OCI-LY1 (cell line): ENCODE data around the gene BABAM2.
"Not testable (repeated sequence)": the region's sequence is repeated elsewhere in the genome, so short reads cannot be mapped to it uniquely, and the experiment has no call there.

Experiments
- H2AFZ ChIP-seq: fragments of 200-600 bp; sonication (generic), shearing (Covaris generic); 2 replicates; pipeline ENCODE4 v1.6.0; 2014; ENCODE audit warnings: antibody characterized with exemption, mild to moderate bottlenecking, low read length
- H3F3A ChIP-seq: fragments of 200-600 bp; sonication (generic), shearing (Covaris generic); 2 replicates; pipeline ENCODE4 v1.6.0; 2014; ENCODE audit warnings: mild to moderate bottlenecking, antibody characterized with exemption, low read length, moderate library complexity; ENCODE audit not compliant: insufficient read depth
- H3K27ac ChIP-seq: fragments of 200-600 bp; sonication (generic); 2 replicates; pipeline ENCODE4 v1.5.1; 2014; ENCODE audit warnings: low read length, mixed run types, mild to moderate bottlenecking, low read depth; ENCODE audit not compliant: poor library complexity, severe bottlenecking
- H3K27me3 ChIP-seq: fragments of 200-600 bp; sonication (generic); 2 replicates; pipeline ENCODE4 v1.6.0; 2014; ENCODE audit warnings: antibody characterized with exemption, mild to moderate bottlenecking, low read length, moderate library complexity; ENCODE audit not compliant: insufficient read depth
- H3K36me3 ChIP-seq: fragments of 200-600 bp; sonication (generic); 2 replicates; pipeline ENCODE4 v1.6.1; 2014; ENCODE audit warnings: mild to moderate bottlenecking, antibody characterized with exemption, low read length, moderate library complexity, mixed read lengths; ENCODE audit not compliant: insufficient read depth
- H3K4me1 ChIP-seq: fragments of 200-600 bp; sonication (generic); 2 replicates; pipeline ENCODE4 v1.5.1; 2014; ENCODE audit warnings: mild to moderate bottlenecking, low read length, moderate library complexity; ENCODE audit not compliant: insufficient read depth, severe bottlenecking
- H3K4me2 ChIP-seq: fragments of 200-600 bp; sonication (generic), shearing (Covaris generic); 2 replicates; pipeline ENCODE4 v1.6.1; 2014; ENCODE audit warnings: low read length
- H3K4me3 ChIP-seq: fragments of 200-600 bp; sonication (generic); 2 replicates; pipeline ENCODE4 v1.5.1; 2014; ENCODE audit warnings: low read length, low read depth, mild to moderate bottlenecking, mixed read lengths; ENCODE audit not compliant: poor library complexity, severe bottlenecking
- H3K79me2 ChIP-seq: fragments of 200-600 bp; shearing (Covaris generic); 2 replicates; pipeline ENCODE4 v1.6.1; 2016; ENCODE audit warnings: mixed run types, low read length, mixed read lengths; ENCODE audit not compliant: insufficient read depth
- H3K9ac ChIP-seq: fragments of 200-600 bp; sonication (generic), shearing (Covaris generic); 2 replicates; pipeline ENCODE4 v1.6.1; 2014; ENCODE audit warnings: mild to moderate bottlenecking, low read length, mixed read lengths
- H3K9me2 ChIP-seq: fragments of 200-600 bp; sonication (generic), shearing (Covaris generic); 2 replicates; pipeline ENCODE4 v1.6.1; 2014; ENCODE audit warnings: low read depth, mild to moderate bottlenecking, low read length, mixed read lengths
- H3K9me3 ChIP-seq: fragments of 200-600 bp; shearing (Covaris generic); 2 replicates; pipeline ENCODE4 v1.6.1; 2014; ENCODE audit warnings: low read length, mixed read lengths
- H4K20me1 ChIP-seq: fragments of 200-600 bp; sonication (generic), shearing (Covaris generic); 2 replicates; pipeline ENCODE4 v1.6.0; 2016; ENCODE audit warnings: mild to moderate bottlenecking, low read length; ENCODE audit not compliant: insufficient read depth
- CTCF ChIP-seq: fragments of 200-600 bp; sonication (generic), shearing (Covaris generic); IDR thresholded peaks from 2 replicates; pipeline ENCODE4 v1.5.1; 2017; ENCODE audit warnings: mild to moderate bottlenecking, antibody characterized with exemption, low read length, moderate library complexity, mixed read lengths
- EZH2 ChIP-seq: fragments of 200-600 bp; sonication (generic), shearing (Covaris generic); IDR thresholded peaks from 2 replicates; pipeline ENCODE4 v1.8.0; 2017; ENCODE audit warnings: borderline replicate concordance, mixed run types, mild to moderate bottlenecking, antibody characterized with exemption, low read length, moderate library complexity, mixed read lengths

Gene BABAM2

GRCh38 chr2:28332696-28333095 is 442.2 kb downstream of the BABAM2 start:
- no peaks in the 10 kb centered on the region for H3K27me3 ChIP-seq
- H3K9ac ChIP-seq, result no peak overlapping the region
- no peak overlapping the region for H3K4me3 ChIP-seq
- H3K4me1 ChIP-seq, result no peaks in the 10 kb centered on the region
- no peak overlapping the region for H3K4me2 ChIP-seq
- TF ChIP-seq EZH2 (no peak), CTCF (no peak)
- H3K9me2 ChIP-seq, result no peaks in the 10 kb centered on the region
- H3K36me3 ChIP-seq, result no peaks in the 10 kb centered on the region
- no peak overlapping the region for H2AFZ ChIP-seq
- no peaks in the 10 kb centered on the region for H3K9me3 ChIP-seq
- H3K27ac ChIP-seq, result no peak overlapping the region
- H3F3A ChIP-seq, result no peaks in the 10 kb centered on the region
- H4K20me1 ChIP-seq, result no peaks in the 10 kb centered on the region
- H3K79me2 ChIP-seq, result no peaks in the 10 kb centered on the region

GRCh38 chr2:28333606-28334526 is 443.3 kb downstream of the BABAM2 start:
- no peaks in the 10 kb centered on the region for H3K79me2 ChIP-seq
- H3K4me3 ChIP-seq, result no peak overlapping the region
- no peak overlapping the region for H2AFZ ChIP-seq
- no peak overlapping the region for H3K9ac ChIP-seq
- no peaks in the 10 kb centered on the region for H3K9me3 ChIP-seq
- TF ChIP-seq CTCF (no peak), EZH2 (no peak)
- H3K27me3 ChIP-seq, result no peaks in the 10 kb centered on the region
- H3F3A ChIP-seq, result no peaks in the 10 kb centered on the region
- H3K4me2 ChIP-seq, result no peak overlapping the region
- H4K20me1 ChIP-seq, result no peaks in the 10 kb centered on the region
- no peak overlapping the region for H3K27ac ChIP-seq
- H3K4me1 ChIP-seq, result no peaks in the 10 kb centered on the region
- H3K9me2 ChIP-seq, result no peaks in the 10 kb centered on the region
- H3K36me3 ChIP-seq, result no peaks in the 10 kb centered on the region

GRCh38 chr2:28334527-28334894 is 444.0 kb downstream of the BABAM2 start:
- no peaks in the 10 kb centered on the region for H4K20me1 ChIP-seq
- H3K4me3 ChIP-seq, result no peak overlapping the region
- H3K36me3 ChIP-seq, result no peaks in the 10 kb centered on the region
- no peaks in the 10 kb centered on the region for H3F3A ChIP-seq
- H3K4me2 ChIP-seq, result no peak overlapping the region
- TF ChIP-seq EZH2, result no peak
- no peak for TF ChIP-seq CTCF
- no peak overlapping the region for H3K9ac ChIP-seq
- no peak overlapping the region for H3K27ac ChIP-seq
- H2AFZ ChIP-seq, result no peak overlapping the region
- no peaks in the 10 kb centered on the region for H3K27me3 ChIP-seq
- H3K9me2 ChIP-seq, result no peaks in the 10 kb centered on the region
- H3K9me3 ChIP-seq, result no peaks in the 10 kb centered on the region
- no peaks in the 10 kb centered on the region for H3K79me2 ChIP-seq
- no peaks in the 10 kb centered on the region for H3K4me1 ChIP-seq

- not testable (repeated sequence) for H4K20me1 ChIP-seq, H3K4me2 ChIP-seq, H3K9me2 ChIP-seq, H3K9me3 ChIP-seq, H2AFZ ChIP-seq, H3F3A ChIP-seq, H3K27me3 ChIP-seq, H3K36me3 ChIP-seq, H3K4me3 ChIP-seq, H3K27ac ChIP-seq, H3K4me1 ChIP-seq, H3K79me2 ChIP-seq, H3K9ac ChIP-seq
Observed at GRCh38 chr2:28335265-28335664, 444.7 kb downstream of the BABAM2 start.
